Stimulated activated naive CD8-positive, alpha-beta T cell treated with anti-CD3 and anti-CD28 coated beads, Interleukin-15, Interleukin-2, amounts not matched to agents 100 ng/mL and 50 ng/mL, for 24 hours (primary cell): ENCODE data around the gene HOTAIR.
A peak's percentile ranks its signal among the peaks of the same experiment; 100 is the strongest.

Experiments used
- H3K27ac Mint-ChIP-seq: one replicate; pipeline ENCODE4 v1.8.0; 2021; ENCODE audit warnings: mild to moderate bottlenecking, mixed read lengths
- H3K27me3 Mint-ChIP-seq: one replicate; pipeline ENCODE4 v1.8.0; 2021; ENCODE audit warnings: mixed read lengths
- H3K36me3 Mint-ChIP-seq: one replicate; pipeline ENCODE4 v1.8.0; 2021; ENCODE audit warnings: low read depth, mixed read lengths
- H3K4me1 Mint-ChIP-seq: one replicate; pipeline ENCODE4 v1.8.0; 2021; ENCODE audit warnings: low read depth, mixed read lengths
- H3K4me3 Mint-ChIP-seq: one replicate; pipeline ENCODE4 v1.8.0; 2021; ENCODE audit warnings: mild to moderate bottlenecking, mixed read lengths
- H3K9me3 Mint-ChIP-seq: one replicate; pipeline ENCODE4 v1.8.0; 2021; ENCODE audit warnings: mixed read lengths

The HOTAIR gene

DNA sequence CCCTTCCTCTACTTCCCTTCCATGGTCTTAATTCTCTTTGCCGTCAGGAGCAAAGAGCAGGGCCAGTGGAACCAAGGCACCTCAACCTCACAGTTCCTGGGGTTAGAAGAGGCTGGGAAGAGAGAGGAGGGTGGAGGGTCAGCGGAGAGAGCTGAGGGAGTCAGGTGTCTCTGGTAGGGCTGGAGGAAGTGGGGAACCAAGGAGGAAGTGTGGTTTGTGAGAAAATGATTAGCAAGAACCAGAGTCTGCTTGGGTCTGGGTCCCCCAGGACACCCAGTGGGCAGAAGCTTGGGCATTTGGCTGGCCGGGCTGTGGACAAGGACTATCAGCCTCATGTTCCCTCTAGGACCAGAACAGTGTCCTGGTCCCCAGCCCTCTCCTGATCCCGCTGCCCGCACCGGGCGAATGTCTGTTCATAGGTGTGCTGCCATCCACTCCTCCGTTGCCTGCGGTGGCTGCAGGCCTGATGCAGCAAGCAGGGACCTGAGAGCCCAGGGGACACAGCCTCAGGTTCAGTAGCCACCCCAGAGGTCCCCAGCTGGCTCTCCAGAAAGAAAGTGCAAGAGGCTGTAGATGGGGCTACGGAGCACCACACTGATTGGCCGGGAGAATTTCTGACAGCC, 17.7 kb downstream of the HOTAIR start:
- H3K36me3 Mint-ChIP-seq = no peaks in the 10 kb centered on the region
- H3K4me3 Mint-ChIP-seq = no peak overlapping the region
- peaks cover 18% of the 10 kb centered on the region for H3K4me1 Mint-ChIP-seq
- no peaks in the 10 kb centered on the region for H3K9me3 Mint-ChIP-seq
- H3K27me3 Mint-ChIP-seq = peaks cover 89% of the 10 kb centered on the region
- H3K27ac Mint-ChIP-seq = no peak overlapping the region

DNA sequence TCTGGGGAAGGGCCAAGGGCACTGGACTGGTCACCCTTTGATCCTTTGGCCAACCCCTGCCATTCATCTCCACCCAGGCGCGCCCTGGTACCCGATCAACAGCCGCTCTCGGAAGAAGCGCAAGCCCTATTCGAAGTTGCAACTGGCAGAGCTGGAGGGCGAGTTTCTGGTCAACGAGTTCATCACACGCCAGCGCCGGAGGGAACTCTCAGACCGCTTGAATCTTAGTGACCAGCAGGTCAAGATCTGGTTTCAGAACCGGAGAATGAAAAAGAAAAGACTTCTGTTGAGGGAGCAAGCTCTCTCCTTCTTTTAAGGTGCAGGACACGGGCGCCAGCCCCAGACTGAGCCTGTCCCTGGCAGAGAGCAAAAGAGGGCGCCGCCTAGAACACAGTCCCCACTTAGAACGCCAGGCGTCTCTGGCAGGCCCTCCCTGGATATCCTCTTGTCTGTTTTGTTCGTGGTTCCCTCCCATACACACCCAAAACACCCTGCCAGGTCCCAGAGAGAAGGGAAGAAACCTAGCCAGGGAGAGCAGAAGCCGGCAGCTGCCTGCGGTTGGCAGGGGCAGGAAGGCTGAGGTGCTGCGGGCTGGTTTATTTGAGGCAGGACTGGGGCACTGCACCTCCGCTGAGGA, 18.4 kb downstream of the HOTAIR start:
- H3K27ac Mint-ChIP-seq = peak overlapping the region; percentile 65
- no peaks in the 10 kb centered on the region for H3K36me3 Mint-ChIP-seq
- no peaks in the 10 kb centered on the region for H3K9me3 Mint-ChIP-seq
- H3K27me3 Mint-ChIP-seq = peaks cover 90% of the 10 kb centered on the region
- peak overlapping the region; percentile 4 for H3K4me3 Mint-ChIP-seq
- H3K4me1 Mint-ChIP-seq = peaks cover 18% of the 10 kb centered on the region

DNA sequence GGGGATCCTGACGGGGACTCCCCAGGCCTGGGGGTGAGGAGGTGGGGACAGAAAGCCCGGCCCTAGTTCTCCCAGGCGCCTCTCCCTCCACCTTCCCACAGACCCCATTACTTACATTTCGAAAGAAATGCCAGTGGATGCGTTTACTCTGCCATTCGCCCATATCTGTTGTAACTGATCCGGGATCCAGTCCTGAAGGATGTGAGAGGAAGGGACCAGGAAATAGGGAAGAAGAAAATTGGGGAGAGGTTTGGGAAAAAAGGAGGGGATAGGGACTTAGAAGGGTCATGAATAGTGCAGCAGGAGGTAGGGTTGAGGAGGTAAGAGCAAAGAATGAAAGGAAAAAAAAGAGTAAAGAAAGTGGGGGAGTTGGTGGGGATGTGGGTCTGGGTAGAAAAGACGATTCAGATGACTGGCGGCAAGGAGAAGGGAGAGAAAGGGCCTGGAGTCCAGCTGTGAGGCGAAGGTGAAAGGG, 18.9 kb downstream of the HOTAIR start:
- Mint-ChIP-seq H3K9me3 (no peaks in the 10 kb centered on the region), H3K36me3 (no peaks in the 10 kb centered on the region), H3K4me1 (peaks cover 18% of the 10 kb centered on the region), H3K27me3 (peaks cover 95% of the 10 kb centered on the region), H3K27ac (peak overlapping the region; percentile 65), H3K4me3 (peak overlapping the region; percentile 4)

DNA sequence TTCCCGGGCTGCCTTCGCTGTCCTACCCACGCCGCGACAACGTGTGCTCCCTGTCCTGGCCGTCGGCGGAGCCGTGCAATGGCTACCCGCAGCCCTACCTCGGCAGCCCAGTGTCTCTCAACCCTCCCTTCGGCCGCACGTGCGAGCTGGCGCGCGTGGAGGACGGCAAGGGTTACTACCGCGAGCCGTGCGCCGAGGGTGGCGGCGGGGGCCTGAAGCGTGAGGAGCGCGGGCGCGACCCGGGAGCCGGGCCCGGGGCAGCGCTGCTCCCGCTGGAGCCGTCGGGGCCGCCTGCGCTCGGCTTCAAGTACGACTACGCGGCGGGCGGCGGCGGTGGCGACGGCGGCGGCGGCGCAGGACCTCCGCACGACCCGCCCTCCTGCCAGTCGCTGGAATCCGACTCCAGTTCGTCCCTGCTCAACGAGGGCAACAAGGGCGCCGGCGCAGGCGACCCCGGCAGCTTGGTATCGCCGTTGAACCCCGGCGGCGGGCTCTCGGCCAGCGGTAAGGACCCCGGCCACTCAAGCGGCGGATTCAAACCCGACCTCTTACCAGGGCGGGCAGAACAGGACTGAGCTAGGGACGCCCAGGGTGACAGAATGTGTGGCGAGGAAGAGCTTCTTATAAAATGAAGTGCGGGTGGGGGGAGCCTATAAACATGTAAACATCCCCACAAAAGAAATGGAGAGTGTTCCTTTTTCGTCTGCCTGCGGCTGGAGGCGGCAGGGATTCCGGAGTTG, 19.5 kb downstream of the HOTAIR start:
- Mint-ChIP-seq H3K27ac (no peak overlapping the region), H3K9me3 (no peaks in the 10 kb centered on the region), H3K4me3 (no peak overlapping the region), H3K4me1 (peaks cover 14% of the 10 kb centered on the region), H3K27me3 (peaks cover 96% of the 10 kb centered on the region), H3K36me3 (no peaks in the 10 kb centered on the region)

DNA sequence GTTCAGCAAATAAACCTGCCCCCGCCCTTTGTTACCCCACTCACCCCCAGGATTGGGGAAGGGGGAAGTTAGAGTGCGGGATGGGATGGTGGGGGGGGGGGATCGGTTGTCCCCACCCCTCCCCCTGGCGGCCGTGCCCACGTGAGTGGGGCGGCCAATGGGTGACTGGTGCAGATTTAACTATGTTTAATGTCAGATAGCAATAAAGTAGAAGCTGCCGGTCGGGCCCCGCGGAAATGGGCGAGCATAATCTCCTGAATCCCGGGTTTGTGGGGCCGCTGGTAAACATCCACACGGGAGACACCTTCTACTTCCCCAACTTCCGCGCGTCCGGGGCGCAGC, 20.1 kb downstream of the HOTAIR start, which contains the start of gene HOXC12:
Gene HOXC12 (plus strand): TSS at position 210 of the 342 bp plus-strand sequence. CDS start 27 bp downstream, at position 237.
- Mint-ChIP-seq H3K9me3 (no peaks in the 10 kb centered on the region), H3K36me3 (no peaks in the 10 kb centered on the region), H3K4me3 (no peak within 1 kb of the TSS), H3K27ac (peak within 1 kb of the TSS; percentile 65), H3K4me1 (peaks cover 13% of the 10 kb centered on the region), H3K27me3 (peaks cover 94% of the 10 kb centered on the region)

DNA sequence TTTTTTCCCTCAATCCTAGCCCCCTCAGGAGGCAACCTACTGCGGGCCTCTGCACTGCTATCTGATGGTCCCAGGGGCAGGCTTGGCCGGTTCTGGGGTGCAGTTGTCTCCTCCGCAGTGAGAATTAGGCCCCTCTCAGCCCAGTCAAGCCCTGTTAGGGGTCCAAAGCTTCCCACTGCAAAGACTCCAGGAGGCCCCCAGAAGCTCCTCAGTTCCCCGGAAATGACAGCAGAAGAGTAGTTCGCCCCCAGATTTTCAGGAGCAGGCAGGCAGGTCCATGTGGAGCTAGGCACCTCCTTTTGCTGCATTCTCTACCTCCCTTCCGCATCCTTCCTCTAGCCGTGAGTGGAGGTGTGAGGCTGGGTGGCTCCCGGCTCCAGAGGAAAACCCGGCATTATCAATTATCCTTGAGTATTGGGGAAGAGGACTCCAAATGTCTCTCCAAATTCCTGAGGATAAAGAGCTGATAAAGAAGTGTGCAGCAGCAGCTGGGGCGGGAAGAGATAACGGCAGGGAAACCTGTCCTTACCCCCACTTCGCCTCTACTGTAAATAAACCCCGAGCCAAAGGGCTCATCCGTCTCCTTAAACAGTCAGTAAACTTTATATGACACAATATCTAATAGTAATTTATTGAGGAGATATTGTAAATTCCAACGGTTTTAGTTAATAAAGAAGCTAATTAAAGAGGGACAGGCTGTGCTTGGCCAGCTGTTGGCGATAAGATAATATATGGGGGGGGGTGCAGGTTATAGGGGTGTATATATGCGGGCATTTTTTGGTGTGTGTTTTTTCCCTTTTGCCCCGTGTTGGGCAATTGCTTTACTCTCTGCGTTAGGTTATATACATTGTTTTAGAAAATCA, 20.7 kb downstream of the HOTAIR start:
- H3K36me3 Mint-ChIP-seq = no peaks in the 10 kb centered on the region
- peaks cover 13% of the 10 kb centered on the region for H3K4me1 Mint-ChIP-seq
- no peaks in the 10 kb centered on the region for H3K9me3 Mint-ChIP-seq
- H3K27me3 Mint-ChIP-seq = peaks cover 93% of the 10 kb centered on the region
- no peak overlapping the region for H3K27ac Mint-ChIP-seq
- H3K4me3 Mint-ChIP-seq = no peak overlapping the region

DNA sequence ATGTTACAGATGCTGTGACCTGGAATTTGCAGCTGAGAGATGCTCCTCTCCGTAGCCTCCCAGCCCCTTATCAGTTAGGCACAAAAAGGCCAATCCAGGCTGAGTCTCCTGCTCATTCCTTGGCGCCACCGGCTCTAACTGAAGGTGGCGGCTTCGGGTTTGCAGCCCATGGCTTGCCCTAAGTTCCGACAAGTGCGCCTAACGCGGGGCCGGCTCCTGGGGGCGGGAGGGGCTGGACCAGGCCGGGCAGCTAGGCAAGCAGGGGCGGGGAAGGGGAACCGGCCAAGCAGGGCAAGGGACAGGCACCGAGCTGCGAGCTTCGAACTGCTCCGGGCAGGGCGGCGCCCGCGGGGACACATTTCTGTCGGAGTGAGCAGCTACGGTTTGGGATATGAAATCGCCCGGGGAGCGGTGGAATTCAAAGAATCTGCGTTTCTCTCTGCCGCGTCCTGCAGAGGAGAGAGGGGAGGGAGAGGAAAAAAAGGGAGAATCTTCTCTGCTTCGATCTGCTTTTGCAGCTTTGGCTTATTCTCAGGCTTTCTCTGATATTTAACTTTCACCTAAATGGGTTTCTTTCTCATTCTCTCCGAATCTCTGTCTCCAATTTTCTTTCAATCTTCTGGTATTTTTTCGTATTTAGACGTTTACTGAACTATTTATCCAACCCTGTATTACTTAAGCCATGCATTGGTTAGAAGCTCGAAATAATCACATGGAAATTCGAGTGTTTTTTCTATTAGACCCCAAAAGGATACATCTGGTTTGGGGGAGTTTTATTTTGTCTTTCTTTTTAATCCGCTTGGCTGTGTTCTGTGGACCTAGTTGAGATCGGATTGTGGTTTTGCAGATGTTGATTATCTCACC, 21.7 kb downstream of the HOTAIR start:
- Mint-ChIP-seq H3K4me1 (peaks cover 13% of the 10 kb centered on the region), H3K27me3 (peaks cover 93% of the 10 kb centered on the region), H3K4me3 (peak overlapping the region; percentile 7), H3K27ac (peak overlapping the region; percentile 32), H3K9me3 (no peaks in the 10 kb centered on the region), H3K36me3 (no peaks in the 10 kb centered on the region)

DNA sequence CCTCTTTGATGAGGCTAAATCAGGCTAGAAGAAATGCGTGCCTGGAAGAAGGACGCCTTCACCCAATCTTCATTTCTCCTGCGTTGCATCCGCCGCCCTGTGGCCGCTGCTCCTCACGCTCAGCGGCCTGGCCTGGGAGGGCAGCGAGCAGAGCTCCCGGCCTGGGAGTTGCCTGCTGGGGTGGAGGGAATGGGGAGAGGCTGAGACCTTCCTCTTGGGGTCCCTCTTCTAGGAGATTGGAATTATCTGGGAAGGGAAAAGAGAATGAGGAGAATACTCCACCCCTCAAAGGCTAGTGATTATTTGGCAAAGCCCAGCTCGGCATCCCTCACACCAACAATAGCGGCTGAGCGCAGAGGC, 22.4 kb downstream of the HOTAIR start:
- H3K36me3 Mint-ChIP-seq = no peaks in the 10 kb centered on the region
- peaks cover 13% of the 10 kb centered on the region for H3K4me1 Mint-ChIP-seq
- H3K27ac Mint-ChIP-seq = no peak overlapping the region
- no peaks in the 10 kb centered on the region for H3K9me3 Mint-ChIP-seq
- H3K27me3 Mint-ChIP-seq = peaks cover 92% of the 10 kb centered on the region
- no peak overlapping the region for H3K4me3 Mint-ChIP-seq

DNA sequence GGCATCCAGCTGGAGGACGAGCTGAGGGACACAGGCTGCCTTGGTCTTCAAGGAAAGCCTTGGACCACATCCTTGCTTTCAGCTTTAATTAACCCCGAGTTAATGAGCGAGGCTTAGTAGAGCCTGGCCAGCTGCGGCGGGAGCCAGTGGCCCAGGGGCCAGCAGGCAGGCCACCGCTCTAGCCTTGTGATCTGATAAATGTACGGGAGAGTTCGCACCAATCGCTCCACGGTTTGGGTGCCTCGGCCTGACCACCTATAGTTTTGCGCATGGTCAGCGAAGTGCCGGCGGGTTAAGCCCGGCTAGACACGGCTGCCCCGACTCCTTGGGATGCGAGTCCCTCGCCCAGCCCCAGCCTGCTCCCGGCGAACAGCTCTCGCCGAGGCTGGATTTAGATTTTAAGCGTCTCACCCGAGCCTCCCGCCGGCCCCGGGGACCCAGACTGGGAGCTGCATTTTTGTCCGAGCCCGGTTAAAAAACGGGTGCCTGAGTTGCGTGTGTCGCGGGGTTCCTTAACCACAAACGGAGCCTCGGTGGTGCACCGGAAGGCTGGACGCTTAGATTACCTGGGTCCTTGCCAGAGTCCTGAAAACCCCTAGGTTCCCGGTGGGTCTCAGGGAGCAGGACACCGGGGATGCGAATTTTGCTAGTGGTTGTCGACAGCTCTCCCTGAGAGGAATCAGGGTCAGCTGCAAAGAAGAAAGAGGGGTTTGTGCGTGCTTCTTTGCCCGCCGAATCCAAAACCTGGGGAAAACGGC, 23.0 kb downstream of the HOTAIR start:
- Mint-ChIP-seq H3K27ac (no peak overlapping the region), H3K27me3 (peaks cover 91% of the 10 kb centered on the region), H3K4me3 (no peak overlapping the region), H3K9me3 (no peaks in the 10 kb centered on the region), H3K4me1 (peaks cover 12% of the 10 kb centered on the region), H3K36me3 (no peaks in the 10 kb centered on the region)

DNA sequence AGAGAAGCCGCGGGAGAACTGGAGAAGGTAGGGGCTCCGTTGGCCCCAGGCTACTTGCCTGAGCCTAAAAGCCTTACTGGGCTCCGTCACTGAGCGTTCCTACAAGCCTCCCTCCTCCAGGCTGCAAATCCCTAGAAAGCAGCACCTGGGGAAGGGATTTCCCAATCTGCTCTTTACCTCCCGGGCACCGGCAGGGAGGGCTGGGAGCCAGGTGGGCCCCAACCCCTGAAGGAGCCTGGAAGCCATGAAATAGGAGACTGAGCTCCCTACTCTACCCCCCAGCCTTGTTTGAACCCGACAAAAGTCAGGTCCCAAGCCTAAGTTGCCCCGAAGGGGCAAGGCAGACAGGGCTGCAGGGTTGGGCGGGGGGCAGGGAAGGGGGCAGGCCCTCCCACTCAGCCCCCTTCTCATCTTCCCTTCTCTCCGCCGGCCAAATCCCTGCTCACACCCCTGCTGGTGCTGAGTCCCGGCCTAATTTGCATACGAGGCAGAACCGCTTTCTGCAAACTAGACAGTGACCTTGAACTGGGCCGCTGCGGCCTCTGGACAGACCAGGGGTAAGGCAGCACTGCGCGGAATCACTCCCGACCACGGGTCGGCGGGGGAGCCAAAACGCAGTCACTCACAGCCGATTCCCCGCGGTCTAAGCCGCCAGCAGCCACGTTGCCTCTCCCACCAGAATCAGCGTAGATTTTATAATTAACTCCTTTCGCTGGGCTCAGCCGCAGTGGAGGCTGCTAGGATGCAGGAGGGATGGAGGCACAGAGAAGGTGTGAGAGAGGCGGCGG, 23.8 kb downstream of the HOTAIR start:
- Mint-ChIP-seq H3K27ac (no peak overlapping the region), H3K4me1 (peaks cover 9% of the 10 kb centered on the region), H3K27me3 (peaks cover 91% of the 10 kb centered on the region), H3K4me3 (peak overlapping the region; percentile 35), H3K9me3 (no peaks in the 10 kb centered on the region), H3K36me3 (no peaks in the 10 kb centered on the region)

DNA sequence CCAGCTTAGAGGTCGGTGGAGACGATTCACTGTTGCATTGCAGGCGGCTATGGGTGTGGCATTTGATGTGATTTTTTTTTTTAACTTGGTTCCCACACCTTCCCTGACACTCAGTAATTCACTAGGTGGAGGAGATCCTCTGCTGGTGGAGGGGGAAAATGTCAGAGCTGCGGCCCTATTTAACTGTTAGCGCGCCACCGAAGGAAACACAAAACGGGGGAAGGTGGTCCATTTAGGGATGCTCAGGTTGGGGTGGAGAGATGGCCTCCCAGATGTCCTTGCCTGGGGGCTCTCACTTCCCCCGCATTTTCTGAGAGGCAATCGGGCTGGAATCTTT, 24.3 kb downstream of the HOTAIR start:
- no peak overlapping the region for H3K27ac Mint-ChIP-seq
- H3K4me1 Mint-ChIP-seq = peaks cover 5% of the 10 kb centered on the region
- no peaks in the 10 kb centered on the region for H3K9me3 Mint-ChIP-seq
- peaks cover 91% of the 10 kb centered on the region for H3K27me3 Mint-ChIP-seq
- no peak overlapping the region for H3K4me3 Mint-ChIP-seq
- no peaks in the 10 kb centered on the region for H3K36me3 Mint-ChIP-seq

DNA sequence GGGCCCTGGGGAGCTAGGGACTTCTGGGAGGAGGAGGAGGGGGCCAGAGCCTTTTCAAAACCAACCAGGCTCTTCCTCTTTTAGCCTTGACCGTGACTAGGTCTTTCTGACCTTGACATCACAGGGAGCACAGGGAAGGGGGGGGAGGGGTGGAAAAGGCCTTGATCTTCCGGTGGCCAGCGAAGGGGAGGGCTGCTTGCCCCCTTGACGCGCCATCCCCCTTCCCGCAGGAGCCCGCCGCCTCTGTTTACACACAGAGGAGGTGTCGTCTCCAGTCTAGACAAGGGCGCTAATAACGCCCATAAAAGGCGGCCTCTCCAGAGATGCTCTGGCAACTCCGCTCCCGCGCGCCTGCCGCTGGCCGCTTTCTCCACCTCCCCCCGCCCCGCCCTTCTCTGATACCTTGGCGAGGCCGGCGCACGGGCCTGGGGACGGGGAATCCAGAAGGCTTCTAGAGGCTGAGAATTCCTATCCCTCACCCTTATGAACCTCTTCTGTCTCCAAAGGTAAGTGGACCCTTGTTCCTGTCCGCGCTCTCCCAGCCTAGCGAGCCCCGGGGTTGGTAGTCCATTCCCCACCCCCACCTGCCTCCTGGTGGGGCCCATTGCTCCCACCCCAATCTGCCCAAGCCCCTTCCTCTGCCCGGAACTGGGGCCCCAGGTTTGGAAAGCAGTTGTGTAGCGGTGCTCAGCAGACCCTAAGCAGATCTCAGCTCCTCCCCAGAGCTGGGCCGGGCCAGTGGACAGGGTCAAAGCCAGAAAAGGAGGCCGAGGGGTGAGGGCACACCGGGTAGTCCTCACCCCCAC, 24.9 kb downstream of the HOTAIR start:
- Mint-ChIP-seq H3K9me3 (no peaks in the 10 kb centered on the region), H3K27ac (no peak overlapping the region), H3K27me3 (peaks cover 94% of the 10 kb centered on the region), H3K36me3 (no peaks in the 10 kb centered on the region), H3K4me3 (no peak overlapping the region), H3K4me1 (peaks cover 5% of the 10 kb centered on the region)
